ENCODE results near the gene SRPRA. TPM values are rescaled to one million over a fixed set of nuclear protein-coding genes. Genes with fewer than 3 reads are reported as not detected.
A peak's percentile ranks its signal among the peaks of the same experiment; 100 is the strongest.

The SRPRA gene
- total and polyA plus RNA-seq, 10 of the 15 experiments (the other 5 are each of a cell fraction or from before 2014, with no cell fraction given) = 29.6 to 131 (median 92.8) TPM

- CTCF ChIA-PET = interaction anchor here (1.2 to 5.3 kb wide), 3 partner anchors 103 to 167 kb away, joined by 3 to 31 read pairs (median 6); no protein-coding TSS in a partner anchor
- in situ Hi-C loops (cut with MboI) = no loop called here
- Histone ChIP-seq H3K4me1 (ENCODE audit: control insufficient read depth, insufficient read depth, low read length) (peaks cover 40% of the 10 kb centered on the region), H3K27ac (ENCODE audit: control insufficient read depth, insufficient read depth) (peak overlapping the region; percentile 71; the same call in 1 of the 2 replicates), H3K9me3 (replicated peaks; ENCODE audit: control insufficient read depth, insufficient read depth, low read length) (no peaks in the 10 kb centered on the region; the same call in none of the 3 replicates), H3K9ac (ENCODE audit: control insufficient read depth, insufficient read depth, low read length) (no peak overlapping the region), H3K79me2 (ENCODE audit: control insufficient read depth, insufficient read depth, low read length) (peaks cover 9% of the 10 kb centered on the region), H3K4me2 (ENCODE audit: control insufficient read depth, insufficient read depth) (peak overlapping the region; percentile 71), H4K20me1 (ENCODE audit: control insufficient read depth, insufficient read depth) (peaks cover 3% of the 10 kb centered on the region; the same call in 1 of the 2 replicates), H3K4me3 (no peak overlapping the region), H3K27me3 (replicated peaks in 1 of 2; ENCODE audit: control insufficient read depth in 2 of 2, insufficient read depth in 2 of 2, low read length in 1 of 2) (no peaks in the 10 kb centered on the region), H2AFZ (ENCODE audit: control insufficient read depth, low read depth, low read length) (no peak overlapping the region), H3K36me3 (ENCODE audit: control insufficient read depth in 2 of 2, insufficient read depth in 2 of 2, low read length in 1 of 2) (peaks cover 0 to 10% of the 10 kb centered on the region in 2 experiments)
- POLR2A ChIA-PET = no interaction called here
- DNase-seq (ENCODE audit: low read depth, low spot score) (no peak), ATAC-seq (no peak; the same call in 2 of the 3 replicates), FAIRE-seq (no peak)
- BruUV-seq (replicated peaks) = no TSS peak
- RAD21 ChIA-PET (ENCODE audit: unreplicated experiment) = interaction anchor here (1.7 to 2.5 kb wide), 2 partner anchors 13 to 103 kb away, joined by 7 to 9 read pairs; partner anchors contain the start of gene DCPS
- intact Hi-C loops (cut with micrococcal nuclease; ENCODE audit: unreplicated experiment) = loop anchor here (10.0 kb wide), 3 partner anchors 387 to 667 kb away; no protein-coding TSS in a partner anchor
- TF ChIP-seq MLLT1 (IDR thresholded peaks at IDR 0.05) (no peak), YY1 (IDR thresholded peaks at IDR 0.05; ENCODE audit: low read depth, low read length) (peak; percentile 15; the same call in 1 of the 2 replicates), RUNX3 (IDR thresholded peaks at IDR 0.05; ENCODE audit: low read length) (peak; percentile 67)
- 50% methylated on average over 1 of the region's 1 CpG for WGBS (ENCODE audit: insufficient coverage, insufficient replicate concordance, low lambda C conversion rate, missing lambda C conversion rate)
- SMC1A ChIA-PET (ENCODE audit: uncharacterized antibody, unreplicated experiment) = interaction anchor here (0.6 to 2.6 kb wide), 4 partner anchors 36 to 422 kb away, joined by 3 to 8 read pairs (median 6); no protein-coding TSS in a partner anchor
These were observed 48.7 kb upstream of the SRPRA start for GRCh38 chr11:126317432-126317755.

DNA sequence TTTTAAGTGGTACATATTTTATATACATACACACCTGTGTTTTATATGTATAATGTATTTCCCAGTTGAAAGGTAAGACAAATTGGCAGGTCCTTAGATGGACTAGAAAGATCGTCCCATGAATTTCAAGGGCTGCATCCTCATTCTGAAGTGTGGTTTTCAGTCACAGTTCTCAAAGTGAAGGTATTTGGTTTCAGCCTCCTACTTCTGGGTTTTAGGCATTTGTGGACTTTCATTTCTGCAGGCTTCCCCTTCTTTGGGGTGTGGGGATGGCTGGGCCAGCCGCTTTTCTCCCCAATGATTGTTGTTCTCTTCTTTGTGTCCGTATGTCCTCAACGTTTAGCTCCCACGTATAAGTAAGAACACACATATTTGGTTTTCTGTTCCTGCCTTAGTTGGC, 45.1 kb upstream of the SRPRA start:
- ChIA-PET POLR2A (interaction anchor here (0.6 kb wide), 1 partner anchor 27 kb away, joined by 3 read pairs; no protein-coding TSS in a partner anchor), RAD21 (ENCODE audit: unreplicated experiment) (interaction anchor here (0.8 kb wide), 1 partner anchor 759 kb away, joined by 3 read pairs; no protein-coding TSS in a partner anchor), CTCF (interaction anchor here (1.0 kb wide), 1 partner anchor 10 kb away, joined by 3 read pairs; the partner anchor contains the start of gene DCPS), SMC1A (ENCODE audit: uncharacterized antibody, unreplicated experiment) (interaction anchor here (1.1 kb wide), 1 partner anchor 167 kb away, joined by 4 read pairs; no protein-coding TSS in a partner anchor)
- Histone ChIP-seq H3K79me2 (ENCODE audit: control insufficient read depth, insufficient read depth, low read length) (peaks cover 7% of the 10 kb centered on the region), H2AFZ (ENCODE audit: control insufficient read depth, low read depth, low read length) (no peak overlapping the region), H3K27ac (ENCODE audit: control insufficient read depth, insufficient read depth) (no peak overlapping the region), H3K9me3 (replicated peaks; ENCODE audit: control insufficient read depth, insufficient read depth, low read length) (no peaks in the 10 kb centered on the region; the same call in none of the 3 replicates), H3K36me3 (ENCODE audit: control insufficient read depth in 2 of 2, insufficient read depth in 2 of 2, low read length in 1 of 2) (peaks cover 1 to 13% of the 10 kb centered on the region in 2 experiments), H3K4me1 (ENCODE audit: control insufficient read depth, insufficient read depth, low read length) (peaks cover 52% of the 10 kb centered on the region), H3K4me2 (ENCODE audit: control insufficient read depth, insufficient read depth) (no peak overlapping the region), H4K20me1 (ENCODE audit: control insufficient read depth, insufficient read depth) (no peaks in the 10 kb centered on the region; the same call in 1 of the 2 replicates), H3K4me3 (no peak overlapping the region), H3K9ac (ENCODE audit: control insufficient read depth, insufficient read depth, low read length) (no peak overlapping the region), H3K27me3 (replicated peaks in 1 of 2; ENCODE audit: control insufficient read depth in 2 of 2, insufficient read depth in 2 of 2, low read length in 1 of 2) (no peaks in the 10 kb centered on the region)
- in situ Hi-C loops (cut with MboI) = no loop called here
- WGBS (ENCODE audit: insufficient coverage, insufficient replicate concordance, low lambda C conversion rate, missing lambda C conversion rate) = 72% methylated on average over 5 of the region's 5 CpGs
- intact Hi-C loops (cut with micrococcal nuclease; ENCODE audit: unreplicated experiment) = loop anchor here (10.0 kb wide), 3 partner anchors 389 to 671 kb away; no protein-coding TSS in a partner anchor
- ATAC-seq = no peak
- BruUV-seq (replicated peaks) = no TSS peak
- DNase-seq (ENCODE audit: low read depth, low spot score) = no peak
- FAIRE-seq = no peak
- TF ChIP-seq SPI1 (IDR thresholded peaks at IDR 0.05; ENCODE audit: borderline replicate concordance, insufficient read depth, low read depth, low read length) (peak; percentile 40; the same call in 1 of the 2 replicates), REST (IDR thresholded peaks at IDR 0.05; ENCODE audit: low read depth, low read length) (no peak), RUNX3 (IDR thresholded peaks at IDR 0.05; ENCODE audit: low read length) (peak; percentile 70), NFIC (IDR thresholded peaks at IDR 0.05; ENCODE audit: low read depth, low read length) (peak; percentile 31; the same call in 1 of the 2 replicates), LARP7 (IDR thresholded peaks at IDR 0.05) (no peak), TBL1XR1 (IDR thresholded peaks at IDR 0.05; ENCODE audit: low read depth, low read length) (no peak), NFYB (IDR thresholded peaks at IDR 0.05; ENCODE audit: insufficient read depth, low read depth, low read length) (no peak), USF2 (IDR thresholded peaks at IDR 0.05; ENCODE audit: borderline replicate concordance, low read depth, low read length) (no peak)

Data from GM12878 (cell line).